Upper lobe of left lung (tissue), 6 donors: Measurements from ENCODE around the gene HES3. TPM values are rescaled to one million over a fixed set of nuclear protein-coding genes. Genes with fewer than 3 reads are reported as not detected.
A peak's percentile ranks its signal among the peaks of the same experiment; 100 is the strongest.

Source experiments
- ATAC-seq, 2 donors: fragments of 200-7000 bp; cut with Tn5 transposase; one replicate each; pipeline ENCODE4 v1.9.1; 2022; ENCODE audit warnings: mild to moderate bottlenecking in 2 of 2, moderate library complexity in 2 of 2; ENCODE audit not compliant: low FRiP score in 2 of 2
- DNase-seq, 2 donors: peaks; one replicate each; pipeline ENCODE4 v3.0.0-alpha.2; 2019 to 2020
- H3K27ac ChIP-seq, 4 donors: fragments of 200-600 bp; sonication (generic); one replicate each; pipeline ENCODE4 v1.5.1; 2016 to 2019
- H3K27me3 ChIP-seq, 4 donors: fragments of 200-600 bp; sonication (generic); one replicate each; pipeline ENCODE4 v1.5.1; 2017 to 2019
- H3K36me3 ChIP-seq, 4 donors: fragments of 200-600 bp; sonication (generic); one replicate each; pipeline ENCODE4 v1.5.1; 2016 to 2019
- H3K4me1 ChIP-seq, 4 donors: fragments of 200-600 bp; sonication (generic); one replicate each; pipeline ENCODE4 v1.5.1; 2018 to 2019
- H3K4me3 ChIP-seq, 4 donors: fragments of 200-600 bp; sonication (generic); one replicate each; pipeline ENCODE4 v1.5.1; 2017 to 2019; ENCODE audit warnings: mild to moderate bottlenecking in 2 of 4, moderate library complexity in 1 of 4
- H3K9me3 ChIP-seq, 4 donors: fragments of 200-600 bp; sonication (generic); one replicate each; pipeline ENCODE4 v1.5.1; 2018 to 2019
- EP300 ChIP-seq, 4 donors: sonication (generic); formaldehyde crosslinking; IDR thresholded peaks; one replicate each; pipeline ENCODE4 v1.5.1; 2017; ENCODE audit warnings: antibody characterized with exemption in 4 of 4, control low read depth in 2 of 4
- POLR2A ChIP-seq, 4 donors: fragments of 450-650 bp; IDR thresholded peaks; one replicate each; pipeline ENCODE4 v1.5.1; 2016 to 2017; ENCODE audit warnings: antibody characterized with exemption in 4 of 4, mild to moderate bottlenecking in 2 of 4
- POLR2AphosphoS5 ChIP-seq, 2 donors: sonication (generic); formaldehyde crosslinking; IDR thresholded peaks; one replicate each; pipeline ENCODE4 v1.5.1; 2017; ENCODE audit warnings: antibody characterized with exemption in 2 of 2
- WGBS, 2 donors: methylation state at CpG; one replicate each; pipeline ENCODE4 v1.1.5; 2017 to 2018; 5-methylcytosine and 5-hydroxymethylcytosine counted together
- total RNA-seq, 6 donors: library from RNA; depleted of rRNA in 4 of 6; stranded (reverse); fragments of >200 nt in 4 of 6; gene quantifications; one replicate each; pipeline versions ENCODE4 v1.1.0 to v1.2.1, GENCODE V29; 2016 to 2021
- TF ChIP-seq, protein P1 (sequence below), 6 experiments: fragments of 450-650 bp in 4 of 6; fragments of 200-600 bp in 2 of 6; sonication (generic) in 2 of 6; IDR thresholded peaks; one replicate each; pipeline ENCODE4 v1.5.1; 2016 to 2019; ENCODE audit warnings: antibody characterized with exemption in 6 of 6
- donor health status: DM: no; HTN: no; CAD: no; lungs with moderate emphysema.
- donor health status: DM: no; HTN: yes; CAD: no; lungs with severe emphysema.

HES3 gene
- total RNA-seq = not detected

DNA sequence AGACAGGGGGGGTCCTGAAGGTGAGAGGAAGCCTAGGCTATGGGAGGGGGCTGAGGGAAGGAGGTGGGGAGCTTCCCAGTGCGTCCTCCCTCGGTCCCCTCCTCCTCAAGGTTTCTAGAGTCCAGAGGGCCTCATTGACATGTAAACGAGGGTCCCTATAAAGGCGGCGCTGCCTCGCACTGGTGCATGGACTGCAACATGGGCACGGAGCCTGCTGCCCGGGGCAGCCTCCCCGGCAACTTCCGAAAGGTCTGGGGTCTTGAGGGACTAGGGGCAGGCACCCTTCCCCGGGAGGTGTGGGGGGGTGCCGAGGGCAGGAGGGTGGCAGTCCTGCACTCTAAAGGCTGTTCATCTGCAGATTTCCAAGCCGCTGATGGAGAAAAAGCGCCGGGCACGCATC lies at the start of gene HES3:
HES3 (plus strand) TSS at position 187 of the 400 bp plus-strand sequence; CDS start at position 374, 187 bp downstream.
- H3K4me1 ChIP-seq = peaks cover 21 to 45% (median 33%) of the 10 kb centered on the region in 4 donors
- H3K27ac ChIP-seq = no peak within 1 kb of the TSS
- 0 to 9% methylated on average over 2 to 16 of the region's 16 CpGs for WGBS, 2 donors
- DNase-seq (peak in 1 of 2 donors; percentile 53), ATAC-seq (no peak)
- H3K27me3 ChIP-seq = peaks cover 1 to 66% (median 48%) of the 10 kb centered on the region in 4 donors
- no peaks in the 10 kb centered on the region for H3K9me3 ChIP-seq
- H3K4me3 ChIP-seq = no peak within 1 kb of the TSS
- TF ChIP-seq EP300 (IDR thresholded peaks at IDR 0.05) = no peak
- TF ChIP-seq, protein P1, sequence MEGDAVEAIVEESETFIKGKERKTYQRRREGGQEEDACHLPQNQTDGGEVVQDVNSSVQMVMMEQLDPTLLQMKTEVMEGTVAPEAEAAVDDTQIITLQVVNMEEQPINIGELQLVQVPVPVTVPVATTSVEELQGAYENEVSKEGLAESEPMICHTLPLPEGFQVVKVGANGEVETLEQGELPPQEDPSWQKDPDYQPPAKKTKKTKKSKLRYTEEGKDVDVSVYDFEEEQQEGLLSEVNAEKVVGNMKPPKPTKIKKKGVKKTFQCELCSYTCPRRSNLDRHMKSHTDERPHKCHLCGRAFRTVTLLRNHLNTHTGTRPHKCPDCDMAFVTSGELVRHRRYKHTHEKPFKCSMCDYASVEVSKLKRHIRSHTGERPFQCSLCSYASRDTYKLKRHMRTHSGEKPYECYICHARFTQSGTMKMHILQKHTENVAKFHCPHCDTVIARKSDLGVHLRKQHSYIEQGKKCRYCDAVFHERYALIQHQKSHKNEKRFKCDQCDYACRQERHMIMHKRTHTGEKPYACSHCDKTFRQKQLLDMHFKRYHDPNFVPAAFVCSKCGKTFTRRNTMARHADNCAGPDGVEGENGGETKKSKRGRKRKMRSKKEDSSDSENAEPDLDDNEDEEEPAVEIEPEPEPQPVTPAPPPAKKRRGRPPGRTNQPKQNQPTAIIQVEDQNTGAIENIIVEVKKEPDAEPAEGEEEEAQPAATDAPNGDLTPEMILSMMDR (IDR thresholded peaks at IDR 0.05) = no peak
- TF ChIP-seq POLR2AphosphoS5 (IDR thresholded peaks at IDR 0.05) = no peak
- no peak for TF ChIP-seq POLR2A (IDR thresholded peaks at IDR 0.05)
- H3K36me3 ChIP-seq = no peaks in the 10 kb centered on the region

GRCh38 chr1:6197746-6198427 lies 46.1 kb upstream of the HES3 start:
- ATAC-seq (no peak), DNase-seq (no peak)
- TF ChIP-seq, protein P1 (IDR thresholded peaks at IDR 0.05) = no peak
- TF ChIP-seq POLR2A (IDR thresholded peaks at IDR 0.05) (no peak), EP300 (IDR thresholded peaks at IDR 0.05) (no peak), POLR2AphosphoS5 (IDR thresholded peaks at IDR 0.05) (no peak)
- Histone ChIP-seq H3K4me1 (peaks cover 12 to 32% (median 19%) of the 10 kb centered on the region in 4 donors), H3K4me3 (peak overlapping the region in 3 of 4 donors; percentile 89 to 99 (median 96)), H3K36me3 (peaks cover 11 to 46% (median 39%) of the 10 kb centered on the region in 4 donors), H3K27me3 (no peaks in the 10 kb centered on the region), H3K27ac (no peak overlapping the region), H3K9me3 (no peaks in the 10 kb centered on the region)
- 64 to 69% methylated on average over 6 of the region's 6 CpGs for WGBS, 2 donors

- Histone ChIP-seq H3K4me1 (peaks cover 12 to 32% (median 19%) of the 10 kb centered on the region in 4 donors), H3K27ac (peak overlapping the region; percentile 79 to 85 (median 82))
- peak in 1 of 2 donors; percentile 36 for ATAC-seq
Observed at GRCh38 chr1:6198646-6199297, 45.2 kb upstream of the HES3 start.

DNA sequence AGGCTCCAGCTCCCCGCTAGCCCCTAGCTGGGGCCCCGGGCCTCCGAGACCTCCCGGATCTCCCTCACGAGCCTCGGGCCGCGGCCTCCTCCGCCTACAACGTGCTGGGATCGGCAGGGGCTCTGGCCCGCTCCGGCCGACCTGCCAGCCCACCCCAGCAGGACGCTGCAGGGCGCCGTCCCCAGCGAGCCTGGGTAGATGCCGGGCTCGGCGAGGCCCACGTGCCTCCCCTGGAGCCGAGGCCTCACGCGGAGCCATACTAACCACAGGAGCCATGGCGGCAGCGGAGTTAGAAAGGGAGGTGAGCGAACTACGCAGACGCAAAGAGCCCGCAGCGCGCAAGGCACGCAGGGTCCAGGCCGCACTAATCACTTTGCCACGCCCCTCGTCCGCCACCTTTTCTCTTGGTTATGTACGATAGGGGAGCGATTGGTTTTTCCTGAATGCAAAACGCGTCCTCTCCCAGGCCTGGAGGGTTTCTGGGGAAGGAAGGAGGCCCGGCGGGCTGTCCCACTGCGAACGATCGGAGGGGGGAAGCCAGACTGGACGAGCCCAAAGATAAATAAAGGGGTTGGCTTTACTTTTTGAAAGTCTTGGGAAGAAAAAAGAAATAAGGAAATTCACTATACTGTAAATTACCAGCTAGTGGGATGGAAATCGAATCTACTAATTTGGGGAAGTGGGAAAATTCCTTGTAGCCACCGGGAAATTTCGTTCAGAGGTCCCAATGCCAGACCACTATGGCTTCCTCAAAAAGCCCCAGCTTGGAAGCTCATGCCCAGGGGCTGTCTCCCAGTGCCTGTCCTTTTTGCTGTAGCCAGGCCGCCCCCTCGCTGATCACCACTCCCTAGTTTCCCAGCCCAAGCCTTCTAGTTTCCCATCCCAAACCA lies 44.4 kb upstream of the HES3 start, which contains the start of gene RPL22:
RPL22 (minus strand) TSS at position 298 of the 890 bp plus-strand sequence; CDS start at position 276, 22 bp downstream.
- no peaks in the 10 kb centered on the region for H3K9me3 ChIP-seq
- WGBS, 2 donors = 2 to 3% methylated on average over 17 to 36 of the region's 53 CpGs
- peak; percentile 95 to 98 for DNase-seq
- H3K36me3 ChIP-seq = peaks cover 3 to 30% (median 23%) of the 10 kb centered on the region in 4 donors
- peak; percentile 99 for ATAC-seq
- H3K27me3 ChIP-seq = no peaks in the 10 kb centered on the region
- H3K4me1 ChIP-seq = peaks cover 12 to 35% (median 20%) of the 10 kb centered on the region in 4 donors
- H3K4me3 ChIP-seq = peak within 1 kb of the TSS; percentile 45 to 99 (median 92)
- peak within 1 kb of the TSS; percentile 79 to 85 (median 82) for H3K27ac ChIP-seq
- TF ChIP-seq EP300 (IDR thresholded peaks at IDR 0.05) = peak in 1 of 4 donors; percentile 45
- peak; percentile 70 to 95 for TF ChIP-seq POLR2AphosphoS5 (IDR thresholded peaks at IDR 0.05)
- peak in 3 of 4 donors; percentile 32 to 85 (median 49) for TF ChIP-seq POLR2A (IDR thresholded peaks at IDR 0.05)
- TF ChIP-seq, protein P1 (IDR thresholded peaks at IDR 0.05) = peak in 1 of 6 experiments; percentile 51

More at GRCh38 chr1:6198646-6199297, 45.2 kb upstream of the HES3 start:
- Histone ChIP-seq H3K36me3 (peaks cover 10 to 38% (median 31%) of the 10 kb centered on the region in 4 donors), H3K4me3 (peak overlapping the region; percentile 45 to 99 (median 92)), H3K27me3 (no peaks in the 10 kb centered on the region), H3K9me3 (no peaks in the 10 kb centered on the region)
- TF ChIP-seq POLR2AphosphoS5 (IDR thresholded peaks at IDR 0.05) = no peak
- TF ChIP-seq, protein P1 (IDR thresholded peaks at IDR 0.05) = no peak
- TF ChIP-seq POLR2A (IDR thresholded peaks at IDR 0.05) = no peak
- TF ChIP-seq EP300 (IDR thresholded peaks at IDR 0.05) = no peak
- no peak for DNase-seq
- 1 to 2% methylated on average over 15 to 25 of the region's 31 CpGs for WGBS, 2 donors
